ENCODE data around the gene ALG10B. TPM values are rescaled to one million over a fixed set of nuclear protein-coding genes. Genes with fewer than 3 reads are reported as not detected.

Gene ALG10B
- total and polyA plus RNA-seq, 2 donors (not counting 3 experiments of a cell fraction or from before 2014, with no cell fraction given), result 8.0 to 9.0 TPM

GRCh38 chr12:38324912-38325311 is 8.3 kb downstream of the ALG10B start:
- BruUV-seq (replicated peaks), result no TSS peak

More at GRCh38 chr12:38324912-38325311, 8.3 kb downstream of the ALG10B start:
- Histone ChIP-seq H3K9me3 (replicated peaks; ENCODE audit: control insufficient read depth, insufficient read depth, low read length) (no peaks in the 10 kb centered on the region), H3K4me2 (ENCODE audit: insufficient read depth, low read length) (no peak overlapping the region), H3K9me1 (replicated peaks; ENCODE audit: control insufficient read depth, extremely low read depth, insufficient read depth, low read length) (no peaks in the 10 kb centered on the region), H3K4me1 (ENCODE audit: control insufficient read depth, extremely low read depth, insufficient read depth, low read length) (no peaks in the 10 kb centered on the region), H3K27ac (ENCODE audit: insufficient read depth, low read depth, low read length) (no peak overlapping the region), H3K9ac (replicated peaks; ENCODE audit: extremely low read depth, insufficient read depth, low read length) (no peak overlapping the region), H3K36me3 (ENCODE audit: control insufficient read depth in 2 of 2, extremely low read depth in 1 of 2, insufficient read depth in 2 of 2, low read length in 2 of 2) (no peaks in the 10 kb centered on the region), H3K79me2 (ENCODE audit: control insufficient read depth, insufficient read depth, low read length) (no peaks in the 10 kb centered on the region), H3K4me3 (replicated peaks in 1 of 3; ENCODE audit: insufficient read depth in 1 of 3, low read depth in 1 of 3, low read length in 3 of 3) (no peak overlapping the region), H3K27me3 (ENCODE audit: control insufficient read depth in 2 of 2, insufficient read depth in 2 of 2, low read length in 2 of 2) (no peaks in the 10 kb centered on the region), H4K20me1 (replicated peaks; ENCODE audit: control insufficient read depth, extremely low read depth, insufficient read depth, low read length) (no peaks in the 10 kb centered on the region), H2AFZ (ENCODE audit: low read depth, low read length) (no peak overlapping the region)
- intact Hi-C loops (cut with micrococcal nuclease), result loop anchor here (5.0 kb wide), 1 partner anchor 337 kb away; no protein-coding TSS in a partner anchor
- dilution Hi-C loops (cut with MboI; ENCODE audit: extremely low pct_ligation_motif_present, low sequenced_read_pairs), result no loop called here
- TF ChIP-seq GATA2 (IDR thresholded peaks at IDR 0.05; ENCODE audit: insufficient read depth, insufficient read length, low read depth, low read length) (no peak), CTCF (IDR thresholded peaks at IDR 0.05; ENCODE audit: extremely low read depth in 1 of 2, insufficient read depth in 1 of 2, low read depth in 1 of 2, low read length in 2 of 2) (no peak), MYC (IDR thresholded peaks at IDR 0.05; ENCODE audit: low read depth, low read length) (no peak), POLR2A (IDR thresholded peaks at IDR 0.05; ENCODE audit: low read depth, low read length) (no peak), JUN (IDR thresholded peaks at IDR 0.05; ENCODE audit: borderline replicate concordance, insufficient read depth, insufficient read length, low read depth) (no peak), EZH2 (IDR thresholded peaks at IDR 0.05; ENCODE audit: borderline replicate concordance, low read depth, low read length, severe bottlenecking) (no peak), FOS (IDR thresholded peaks at IDR 0.05; ENCODE audit: borderline replicate concordance, insufficient read depth, low read length) (no peak)
- DNase-seq (ENCODE audit: low read depth, low spot score), result no peak
- POLR2A ChIA-PET, result no interaction called here
- CTCF ChIA-PET, result no interaction called here
- no peak for FAIRE-seq
